ENCODE measurements around the gene AGMAT.
"Not testable (repeated sequence)": the region's sequence is repeated elsewhere in the genome, so short reads cannot be mapped to it uniquely, and the experiment has no call there.

DNA sequence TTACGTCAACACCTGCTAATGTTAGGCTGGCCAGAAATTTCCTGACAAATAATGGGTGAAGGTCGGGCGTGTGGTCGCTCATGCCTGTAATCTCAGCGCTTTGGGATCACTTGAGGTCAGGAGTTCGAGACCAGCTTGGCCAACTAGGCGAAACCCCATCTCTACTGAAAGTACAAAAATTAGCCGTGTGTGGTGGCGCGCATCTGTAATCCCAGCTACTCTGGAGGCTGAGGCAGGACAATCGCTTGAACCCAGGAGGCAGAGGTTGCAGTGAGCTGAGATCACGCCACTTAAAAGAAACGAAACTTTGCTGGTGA, 19.1 kb upstream of the AGMAT start:
- TF ChIP-seq, protein P1, sequence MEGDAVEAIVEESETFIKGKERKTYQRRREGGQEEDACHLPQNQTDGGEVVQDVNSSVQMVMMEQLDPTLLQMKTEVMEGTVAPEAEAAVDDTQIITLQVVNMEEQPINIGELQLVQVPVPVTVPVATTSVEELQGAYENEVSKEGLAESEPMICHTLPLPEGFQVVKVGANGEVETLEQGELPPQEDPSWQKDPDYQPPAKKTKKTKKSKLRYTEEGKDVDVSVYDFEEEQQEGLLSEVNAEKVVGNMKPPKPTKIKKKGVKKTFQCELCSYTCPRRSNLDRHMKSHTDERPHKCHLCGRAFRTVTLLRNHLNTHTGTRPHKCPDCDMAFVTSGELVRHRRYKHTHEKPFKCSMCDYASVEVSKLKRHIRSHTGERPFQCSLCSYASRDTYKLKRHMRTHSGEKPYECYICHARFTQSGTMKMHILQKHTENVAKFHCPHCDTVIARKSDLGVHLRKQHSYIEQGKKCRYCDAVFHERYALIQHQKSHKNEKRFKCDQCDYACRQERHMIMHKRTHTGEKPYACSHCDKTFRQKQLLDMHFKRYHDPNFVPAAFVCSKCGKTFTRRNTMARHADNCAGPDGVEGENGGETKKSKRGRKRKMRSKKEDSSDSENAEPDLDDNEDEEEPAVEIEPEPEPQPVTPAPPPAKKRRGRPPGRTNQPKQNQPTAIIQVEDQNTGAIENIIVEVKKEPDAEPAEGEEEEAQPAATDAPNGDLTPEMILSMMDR (IDR thresholded peaks at IDR 0.05) = not testable (repeated sequence)
- TF ChIP-seq POLR2A (IDR thresholded peaks at IDR 0.05) = not testable (repeated sequence)
